Ovary (tissue), 3 donors: ENCODE results near the gene APOA1.

Source experiments
- CTCF ChIP-seq, 3 donors: fragments of 450-650 bp in 2 of 3; fragments of 200-600 bp in 1 of 3; IDR thresholded peaks; one replicate each; pipeline versions ENCODE4 v1.5.1 to v1.8.0; 2016 to 2022; ENCODE audit warnings: antibody characterized with exemption in 3 of 3, mild to moderate bottlenecking in 1 of 3
- POLR2A ChIP-seq: fragments of 450-650 bp; IDR thresholded peaks from one replicate; pipeline ENCODE4 v1.6.1; 2017; ENCODE audit warnings: antibody characterized with exemption, mild to moderate bottlenecking, moderate library complexity
- donor health status: DM: no; HTN: no; CAD: no.

DNA sequence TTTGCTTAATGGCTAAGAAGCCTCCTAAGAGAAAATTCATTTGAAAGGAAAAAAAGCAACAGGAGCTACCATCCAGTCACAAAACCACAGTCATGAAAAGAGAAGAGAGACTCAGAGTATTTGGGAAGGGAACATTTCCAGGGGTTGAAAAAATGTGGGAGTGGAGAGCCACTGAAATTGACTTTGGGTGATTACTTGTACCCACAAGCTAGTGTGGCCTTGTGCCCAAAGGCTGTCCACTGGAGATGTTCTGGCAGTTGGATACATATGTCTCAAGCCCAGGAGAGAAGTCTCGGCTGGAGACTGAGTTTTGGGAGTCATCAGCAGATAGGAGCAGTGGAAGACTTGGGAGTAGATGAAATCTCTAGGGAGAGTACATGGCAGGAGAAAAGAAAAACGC, 42.6 kb downstream of the APOA1 start:
- TF ChIP-seq CTCF (IDR thresholded peaks at IDR 0.05), result no peak
- TF ChIP-seq POLR2A, result no peak
